LNCAP (cell line): ENCODE results near the gene SULT1C3.

ENCODE experiments used
- TF ChIP-seq, protein P1 (sequence below): fragments of 450-650 bp; IDR thresholded peaks from 2 replicates; pipeline ENCODE4 v1.5.1; 2017; ENCODE audit warnings: mild to moderate bottlenecking

Gene SULT1C3

DNA sequence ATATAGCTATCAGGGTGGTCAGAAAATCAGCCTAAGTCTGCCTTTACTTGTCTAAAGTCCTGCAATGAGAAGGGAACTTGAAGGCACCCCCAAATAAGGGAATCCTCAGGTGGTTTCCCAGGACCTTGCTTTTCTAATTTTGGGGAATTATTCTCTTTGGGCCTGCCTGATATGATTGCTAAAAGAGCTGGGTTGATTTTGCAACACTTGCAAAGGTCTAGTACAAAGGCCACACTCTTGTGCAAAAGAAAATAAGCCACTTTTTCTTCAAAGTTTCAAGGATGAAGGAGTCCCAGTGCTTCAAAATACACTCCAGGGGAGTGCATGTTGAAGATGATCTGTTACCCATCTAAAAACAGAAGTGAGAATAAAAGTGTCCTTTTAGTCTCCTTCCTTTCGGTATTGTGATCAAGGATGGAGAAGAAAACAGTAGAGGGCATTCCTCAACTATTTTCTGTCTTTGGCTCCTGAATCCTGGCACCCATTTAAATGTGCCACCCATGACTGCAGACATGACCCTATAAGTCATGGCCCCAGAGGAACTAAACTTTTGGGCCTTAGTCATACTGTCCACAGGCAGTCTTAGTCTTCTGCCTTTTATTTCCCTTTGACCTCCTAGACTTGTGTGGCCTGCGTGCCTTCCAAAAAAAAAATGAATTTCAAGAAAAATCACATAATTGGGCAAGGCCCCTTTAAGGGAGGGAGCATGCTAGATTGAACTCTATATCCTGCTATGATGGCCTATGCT is 5.1 kb downstream of the SULT1C3 start:
- TF ChIP-seq, protein P1, sequence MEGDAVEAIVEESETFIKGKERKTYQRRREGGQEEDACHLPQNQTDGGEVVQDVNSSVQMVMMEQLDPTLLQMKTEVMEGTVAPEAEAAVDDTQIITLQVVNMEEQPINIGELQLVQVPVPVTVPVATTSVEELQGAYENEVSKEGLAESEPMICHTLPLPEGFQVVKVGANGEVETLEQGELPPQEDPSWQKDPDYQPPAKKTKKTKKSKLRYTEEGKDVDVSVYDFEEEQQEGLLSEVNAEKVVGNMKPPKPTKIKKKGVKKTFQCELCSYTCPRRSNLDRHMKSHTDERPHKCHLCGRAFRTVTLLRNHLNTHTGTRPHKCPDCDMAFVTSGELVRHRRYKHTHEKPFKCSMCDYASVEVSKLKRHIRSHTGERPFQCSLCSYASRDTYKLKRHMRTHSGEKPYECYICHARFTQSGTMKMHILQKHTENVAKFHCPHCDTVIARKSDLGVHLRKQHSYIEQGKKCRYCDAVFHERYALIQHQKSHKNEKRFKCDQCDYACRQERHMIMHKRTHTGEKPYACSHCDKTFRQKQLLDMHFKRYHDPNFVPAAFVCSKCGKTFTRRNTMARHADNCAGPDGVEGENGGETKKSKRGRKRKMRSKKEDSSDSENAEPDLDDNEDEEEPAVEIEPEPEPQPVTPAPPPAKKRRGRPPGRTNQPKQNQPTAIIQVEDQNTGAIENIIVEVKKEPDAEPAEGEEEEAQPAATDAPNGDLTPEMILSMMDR: no peak

DNA sequence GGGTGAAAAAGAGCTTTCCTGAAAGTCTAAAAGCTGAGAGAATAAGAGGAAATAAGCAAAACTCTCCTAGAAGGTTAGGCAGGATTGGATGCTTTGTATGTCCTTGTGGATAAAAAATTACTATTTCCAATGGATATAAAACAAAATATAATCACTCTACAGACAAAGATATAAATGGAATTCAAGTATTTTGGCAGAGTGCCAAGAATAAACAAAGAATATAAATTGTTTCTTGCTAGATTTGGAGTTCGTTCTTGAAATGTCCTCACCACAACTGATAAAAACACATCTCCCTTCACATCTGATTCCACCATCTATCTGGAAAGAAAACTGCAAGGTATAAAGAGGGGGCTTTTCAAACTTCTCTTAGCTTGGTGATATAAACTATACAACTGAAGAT is 13.3 kb downstream of the SULT1C3 start:
- TF ChIP-seq, protein P1: no peak

DNA sequence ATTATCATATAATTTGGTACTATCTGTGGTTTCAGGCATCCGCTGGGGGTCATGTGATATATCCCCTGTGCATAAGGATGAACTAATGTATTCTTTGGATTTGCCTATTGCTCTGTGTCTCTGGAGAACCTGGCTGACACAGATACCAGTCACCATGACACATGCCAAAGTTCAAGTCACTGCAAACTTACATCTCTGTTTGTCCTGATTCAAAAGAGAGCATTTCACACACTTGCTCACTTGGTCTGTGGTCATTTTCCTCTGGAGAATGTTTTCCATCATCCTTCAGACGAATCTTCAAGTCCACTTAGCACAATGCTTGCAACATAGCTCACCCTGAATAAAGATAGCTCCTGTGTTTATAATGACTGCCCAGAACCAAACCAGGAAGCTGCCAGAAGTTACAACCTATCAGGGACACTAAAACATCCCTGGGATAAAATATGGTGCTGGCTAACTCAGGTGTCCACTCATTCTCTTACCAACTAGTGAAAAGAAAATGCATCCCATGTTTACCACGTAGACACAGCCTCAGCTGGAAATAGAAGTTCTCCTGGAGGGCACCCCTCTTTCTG is 18.1 kb downstream of the SULT1C3 start:
- TF ChIP-seq, protein P1: no peak

DNA sequence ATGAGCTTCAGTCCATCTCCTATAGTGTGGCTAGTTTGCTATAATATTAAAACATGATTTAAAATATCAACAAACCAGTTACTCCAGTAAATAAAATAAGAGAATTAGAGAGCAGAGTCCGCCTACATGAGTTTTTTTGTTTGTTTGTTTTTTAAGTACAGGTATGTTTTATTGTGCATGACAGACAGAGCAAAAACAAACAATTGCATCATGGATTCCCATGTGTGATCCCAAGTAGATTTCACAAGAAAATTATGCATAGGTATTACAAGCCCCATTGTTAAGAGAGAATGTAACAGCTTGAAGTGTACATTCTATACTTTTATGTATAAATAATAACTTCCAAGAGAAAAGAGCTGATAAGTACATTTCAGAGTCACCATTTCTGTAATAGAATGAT is 21.0 kb downstream of the SULT1C3 start:
- TF ChIP-seq, protein P1: no peak

DNA sequence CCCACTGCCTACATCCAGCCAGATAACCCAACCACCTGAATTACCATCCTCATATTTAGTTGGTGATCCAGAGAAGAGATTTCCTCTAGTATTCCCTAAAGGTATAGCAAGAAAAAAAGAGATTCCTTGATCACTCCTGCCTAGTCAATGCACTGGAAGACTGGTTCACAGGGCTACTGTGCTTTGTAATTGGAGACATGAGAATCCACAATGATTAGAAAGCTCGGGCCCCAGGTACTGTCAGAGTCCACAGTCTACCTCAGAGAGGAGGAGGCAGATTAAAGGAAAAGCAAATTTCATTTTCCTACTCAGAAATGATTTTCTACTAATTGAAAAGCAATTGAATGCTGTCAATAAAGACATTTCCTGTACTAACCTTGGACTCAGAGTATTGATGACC is 22.3 kb downstream of the SULT1C3 start:
- TF ChIP-seq, protein P1: no peak

DNA sequence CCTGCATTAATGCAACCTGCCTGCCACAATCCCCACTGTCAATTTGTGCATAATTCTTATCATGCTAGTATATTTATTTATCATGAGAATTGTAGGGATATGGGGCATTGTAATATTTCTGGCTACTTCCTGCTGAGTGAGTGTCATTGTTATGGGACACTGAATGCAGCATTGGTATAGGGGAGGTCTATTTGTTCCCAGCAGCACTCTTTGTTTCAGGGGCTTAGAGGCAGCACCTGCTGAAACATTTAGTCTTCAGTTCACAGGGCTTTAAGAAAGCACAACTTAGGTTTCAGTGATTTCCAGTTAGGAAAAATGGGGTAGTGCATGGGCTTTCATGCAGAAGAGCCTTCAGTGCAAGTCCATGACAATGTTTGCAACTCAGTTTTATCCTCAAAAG is 23.6 kb downstream of the SULT1C3 start:
- TF ChIP-seq, protein P1: no peak

DNA sequence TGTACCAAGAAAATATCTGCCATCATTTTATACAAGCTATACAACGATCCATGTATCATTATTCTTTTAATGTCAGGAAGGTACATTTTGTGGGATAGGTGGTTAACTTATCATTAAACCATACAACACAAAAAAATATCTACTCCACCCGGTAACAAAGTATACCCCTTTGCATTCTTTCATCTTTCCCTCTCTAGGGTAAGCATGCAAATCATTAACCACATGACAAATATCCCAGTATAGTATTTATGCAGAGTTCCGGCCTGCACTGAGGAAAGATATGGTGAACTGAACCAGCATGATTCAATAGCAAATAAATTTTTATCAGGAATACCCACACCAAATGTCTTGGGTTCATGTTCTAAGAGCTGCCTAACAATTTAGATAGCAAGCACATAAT is 26.4 kb downstream of the SULT1C3 start:
- TF ChIP-seq, protein P1: no peak
